C4-2B (cell line): ENCODE data around the gene CPNE6.
"Not testable (repeated sequence)": the region's sequence is repeated elsewhere in the genome, so short reads cannot be mapped to it uniquely, and the experiment has no call there.

Experiments used
- CTCF ChIP-seq: fragments of 450-650 bp; conservative IDR thresholded peaks from 2 replicates; pipeline ENCODE4 v1.5.1; 2017; ENCODE audit warnings: mild to moderate bottlenecking
- ZFX ChIP-seq: fragments of 450-650 bp; IDR thresholded peaks from 2 replicates; pipeline ENCODE4 v1.6.1; 2017

- not testable (repeated sequence) for TF ChIP-seq CTCF, ZFX
These were observed 40.0 kb upstream of the CPNE6 start for GRCh38 chr14:24031331-24031730.
